ENCODE data around the gene CBX4.

GRCh38 chr17:79883202-79883601 is 44.0 kb upstream of the CBX4 start:
- no peak for TF ChIP-seq CTCF (IDR thresholded peaks at IDR 0.05; ENCODE audit: insufficient read depth, low read depth, low read length)
- TF ChIP-seq EZH2 (IDR thresholded peaks at IDR 0.05; ENCODE audit: insufficient read depth, low read length) = no peak
